Measurements from ENCODE around the gene EDN1. TPM values are rescaled to one million over a fixed set of nuclear protein-coding genes. Genes with fewer than 3 reads are reported as not detected.

The EDN1 gene
- total and polyA plus RNA-seq, 3 donors from 2014 or later: 6.4 to 18.4 (median 12.8) TPM

- DNase-seq: no peak
- no peaks in the 10 kb centered on the region for H3K36me3 ChIP-seq (ENCODE audit: low read depth, missing control alignments)
- no peak overlapping the region for H3K4me3 ChIP-seq
- TF ChIP-seq CTCF (IDR thresholded peaks at IDR 0.05) (no peak), POLR2A (IDR thresholded peaks at IDR 0.05) (no peak)
- no peak overlapping the region for H3K27ac ChIP-seq
- no peaks in the 10 kb centered on the region for H3K9me3 ChIP-seq
- no peaks in the 10 kb centered on the region for H3K27me3 ChIP-seq
- WGBS, 2 donors: 83% methylated on average over 6 of the region's 6 CpGs
- intact Hi-C loops (cut with DNase I; ENCODE audit: low total_unique reads): no loop called here
- H3K4me1 ChIP-seq: no peaks in the 10 kb centered on the region
These were observed 55.0 kb downstream of the EDN1 start for GRCh38 chr6:12344961-12345693.

DNA sequence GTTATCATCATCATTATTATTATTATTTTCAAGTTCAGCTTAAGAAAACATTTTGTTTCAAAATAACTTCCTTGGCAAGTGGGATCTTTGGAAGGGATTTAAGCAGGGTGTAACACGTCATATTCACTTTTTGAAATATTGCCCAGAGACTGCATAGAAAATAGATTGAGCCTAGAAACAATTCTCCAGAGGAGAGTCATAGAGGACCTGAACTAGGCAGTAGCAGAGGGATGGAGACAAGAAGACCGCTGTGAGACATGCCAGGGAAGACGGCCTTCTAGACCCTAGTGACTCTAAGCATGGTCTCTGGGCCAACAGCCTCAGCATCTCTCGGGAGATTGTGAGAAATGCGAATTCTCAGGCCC lies 55.5 kb downstream of the EDN1 start:
- Histone ChIP-seq H3K27me3 (no peaks in the 10 kb centered on the region), H3K36me3 (ENCODE audit: low read depth, missing control alignments) (no peaks in the 10 kb centered on the region), H3K4me3 (no peak overlapping the region), H3K4me1 (no peaks in the 10 kb centered on the region), H3K9me3 (no peaks in the 10 kb centered on the region), H3K27ac (no peak overlapping the region)
- DNase-seq: no peak
- intact Hi-C loops (cut with DNase I; ENCODE audit: low total_unique reads): no loop called here
- 70 to 84% methylated on average over 5 of the region's 5 CpGs for WGBS, 2 donors
- no peak for TF ChIP-seq CTCF (IDR thresholded peaks at IDR 0.05)
- no peak for TF ChIP-seq POLR2A (IDR thresholded peaks at IDR 0.05)

Small RNA genes lying within 50 kb of the gene (small RNA-seq; reads per million reads assigned to genes)
- 0 reads per million in 2 donors for gene SUMO2P12

All from testis (tissue), 3 donors.